GDM1 (cell line): Measurements from ENCODE around the gene UBR4.

ENCODE experiments used
- DNase-seq: peaks from one replicate; lab custom pipeline; 2025; lab: John Stamatoyannopoulos, UW

Gene UBR4

DNA sequence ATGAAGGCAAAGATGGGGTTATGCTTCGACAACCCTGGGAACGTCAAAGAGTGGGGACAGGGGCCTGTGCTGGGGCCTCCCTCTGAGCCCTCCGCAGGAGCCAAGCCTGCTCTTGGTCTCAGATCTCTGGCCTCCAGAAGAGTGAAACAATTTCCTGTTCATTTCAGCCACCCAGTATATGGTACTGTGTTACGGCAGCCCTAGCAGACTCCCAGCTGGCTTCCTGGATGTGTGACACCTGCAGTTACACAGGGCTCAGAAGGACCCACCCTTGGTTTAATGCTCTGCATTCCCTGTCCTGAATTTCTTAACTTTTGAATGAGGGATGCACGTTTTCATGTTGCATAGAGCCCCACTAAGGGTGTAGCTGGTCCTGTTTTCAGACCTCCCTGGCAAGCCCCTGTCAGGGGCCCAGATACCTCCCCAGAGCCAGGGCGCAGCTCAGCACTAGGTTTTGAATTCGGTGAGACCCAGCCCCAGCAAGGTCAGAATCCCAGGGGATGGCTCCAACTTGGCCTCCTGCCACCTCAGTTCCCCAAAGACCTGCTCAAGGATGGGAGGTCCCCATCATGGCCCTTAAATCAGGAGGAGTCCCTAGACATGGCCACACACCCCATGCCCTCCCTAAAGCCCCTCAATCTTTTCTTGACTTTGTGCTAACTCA, 174.6 kb downstream of the UBR4 start:
- DNase-seq: no peak

DNA sequence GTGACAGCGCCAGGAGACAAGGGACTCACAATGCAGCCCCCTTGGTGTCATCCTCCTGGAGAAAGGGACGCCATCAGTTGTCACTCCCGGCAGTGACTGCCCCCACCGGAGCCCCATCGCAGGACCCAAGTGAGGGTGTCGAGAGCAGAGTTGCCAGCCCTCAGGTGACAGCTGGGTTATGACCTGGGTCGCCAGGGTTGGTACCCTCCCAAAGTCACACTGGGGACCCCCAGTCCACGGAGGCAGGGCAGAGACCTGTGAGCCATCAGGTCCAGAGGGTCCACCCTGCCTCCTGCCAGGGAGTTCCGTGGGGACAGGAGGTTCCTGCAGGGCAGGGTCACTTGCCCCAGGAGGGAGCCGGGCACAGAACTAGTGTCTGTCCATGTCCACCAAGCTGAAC, 175.3 kb downstream of the UBR4 start:
- no peak for DNase-seq

DNA sequence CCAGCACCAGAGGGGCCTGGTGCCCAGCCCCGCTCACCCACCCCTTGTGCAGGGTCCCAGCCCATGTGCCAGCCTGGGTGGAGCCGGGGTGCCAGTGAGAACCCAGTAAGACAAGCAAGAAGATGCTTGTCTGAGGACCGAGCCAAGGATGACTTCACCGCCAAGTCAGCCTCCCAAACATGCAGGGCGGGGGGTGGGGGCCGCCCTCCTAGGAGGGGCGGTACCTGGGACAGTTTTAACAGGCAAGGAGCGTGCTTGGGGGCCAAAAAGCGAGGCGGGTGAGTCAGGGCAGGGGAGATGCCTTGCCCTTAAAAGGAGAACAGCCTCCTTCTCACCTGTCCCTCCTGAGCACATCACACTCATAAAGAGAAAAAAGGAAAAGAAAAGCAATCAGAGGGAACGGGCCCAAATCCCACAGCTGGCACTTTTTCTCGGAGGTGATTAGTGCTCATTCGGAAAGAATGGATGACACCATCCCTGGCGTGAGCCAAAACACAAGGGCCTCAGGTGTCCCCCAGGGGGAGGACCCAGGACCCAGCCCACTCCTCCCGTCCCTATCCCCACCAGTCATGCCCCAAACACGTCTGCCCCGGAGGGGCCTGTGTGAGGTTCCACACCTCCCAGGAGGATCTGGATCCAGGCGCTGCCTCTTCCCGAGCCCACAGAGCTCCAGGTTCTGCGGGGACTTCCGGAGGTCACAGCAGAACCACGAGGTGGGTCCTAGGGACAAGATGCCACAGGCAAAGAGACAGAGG, 176.0 kb downstream of the UBR4 start:
- no peak for DNase-seq

GRCh38 chr1:19033515-19033839, 176.6 kb downstream of the UBR4 start:
- no peak for DNase-seq

GRCh38 chr1:19032701-19033514, 177.2 kb downstream of the UBR4 start:
- DNase-seq: no peak

DNA sequence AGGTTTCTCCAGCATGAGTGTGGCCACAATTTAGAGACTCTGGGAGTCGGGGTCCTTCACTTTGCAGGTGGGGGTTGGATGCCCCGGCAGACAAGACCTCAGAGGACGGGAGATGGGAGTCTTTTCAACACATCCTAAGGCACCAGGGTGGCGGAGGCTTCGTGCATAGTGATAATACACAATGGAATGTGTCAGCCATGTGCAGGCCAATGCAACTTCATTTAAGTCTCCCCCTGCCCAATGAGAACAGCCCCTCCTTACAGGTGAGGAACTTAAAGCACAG, 177.7 kb downstream of the UBR4 start:
- no peak for DNase-seq

DNA sequence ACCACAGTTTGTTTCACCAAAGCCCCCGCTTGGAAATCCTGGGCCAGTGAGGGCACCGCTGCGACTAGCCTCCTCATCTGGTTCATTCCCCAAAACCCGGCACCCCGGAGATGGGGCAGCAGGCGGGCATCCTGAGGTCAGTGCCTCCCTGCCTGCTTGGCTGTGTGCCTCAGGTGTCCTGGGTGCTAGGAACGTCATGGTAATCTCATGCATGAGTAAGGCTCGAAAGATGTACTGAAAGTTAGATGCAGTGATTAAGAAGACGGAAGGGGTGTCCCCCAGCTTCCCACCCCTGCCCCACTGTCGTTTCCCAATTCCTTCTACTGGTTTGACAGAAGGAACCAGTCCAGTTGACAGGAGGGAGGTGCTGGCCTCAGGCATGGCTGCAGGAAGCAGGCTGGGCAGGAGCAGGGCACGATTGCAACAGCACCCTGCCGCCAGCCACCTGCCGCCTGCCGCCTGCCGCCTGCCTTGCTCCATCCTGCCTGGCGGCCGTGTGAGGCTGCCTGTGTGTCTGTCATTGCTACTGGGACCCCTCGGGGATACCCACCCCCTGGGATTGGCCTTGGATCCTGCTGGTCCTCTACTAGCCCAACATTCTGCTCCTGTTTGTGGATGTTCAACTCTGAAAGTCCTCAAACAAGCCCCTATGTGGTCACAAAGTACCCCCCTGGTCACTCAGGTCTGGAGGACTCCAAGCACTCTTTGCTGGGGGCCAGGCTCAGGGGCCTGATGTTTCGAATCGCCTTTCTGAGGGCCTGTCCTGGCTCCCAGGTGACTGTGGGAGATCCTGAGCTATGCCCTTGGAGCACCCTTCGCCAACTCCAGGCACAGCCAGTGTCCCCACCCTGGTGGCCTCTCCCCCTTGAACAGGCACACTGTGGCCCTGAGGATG, 180.6 kb downstream of the UBR4 start:
- no peak for DNase-seq

DNA sequence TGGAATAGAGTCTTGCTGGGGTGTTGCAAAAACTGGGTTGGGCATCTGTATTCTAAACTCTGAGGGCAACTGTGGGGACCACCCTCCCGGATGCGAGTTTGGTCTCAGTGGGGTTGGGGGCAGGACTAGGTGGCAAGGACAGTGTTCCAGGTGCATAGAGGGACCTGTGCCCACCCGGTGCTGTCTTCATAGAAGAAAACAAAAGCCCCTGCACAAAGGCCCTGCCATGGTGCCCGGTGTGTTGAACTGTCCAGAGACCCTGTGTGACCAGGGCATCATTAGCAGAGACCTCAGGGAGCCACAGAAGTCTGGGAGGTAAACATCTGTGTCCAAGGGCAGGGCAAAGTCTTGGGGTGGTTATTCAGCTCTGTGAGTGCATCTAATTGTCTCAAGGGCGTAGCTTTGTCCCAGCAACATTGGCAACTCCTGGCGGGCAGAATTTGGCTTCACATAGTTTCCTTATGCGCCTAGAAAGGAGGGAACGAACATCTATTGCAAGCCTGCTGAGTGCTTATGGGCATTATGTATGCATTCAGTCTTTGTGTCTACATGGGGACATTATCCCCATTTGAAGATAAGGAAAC, 181.4 kb downstream of the UBR4 start:
- DNase-seq: no peak

GRCh38 chr1:19028110-19028509, 182.0 kb downstream of the UBR4 start:
- DNase-seq: no peak
